Endothelial cell of hepatic sinusoid (primary cell): ENCODE measurements around the gene INA.

ENCODE experiments used
- in situ Hi-C: cut with HindIII; loops from 2 replicates; pipeline ENCODE4 v1.10.0; 2017; ENCODE audit warnings: low sequenced_read_pairs

INA gene

DNA sequence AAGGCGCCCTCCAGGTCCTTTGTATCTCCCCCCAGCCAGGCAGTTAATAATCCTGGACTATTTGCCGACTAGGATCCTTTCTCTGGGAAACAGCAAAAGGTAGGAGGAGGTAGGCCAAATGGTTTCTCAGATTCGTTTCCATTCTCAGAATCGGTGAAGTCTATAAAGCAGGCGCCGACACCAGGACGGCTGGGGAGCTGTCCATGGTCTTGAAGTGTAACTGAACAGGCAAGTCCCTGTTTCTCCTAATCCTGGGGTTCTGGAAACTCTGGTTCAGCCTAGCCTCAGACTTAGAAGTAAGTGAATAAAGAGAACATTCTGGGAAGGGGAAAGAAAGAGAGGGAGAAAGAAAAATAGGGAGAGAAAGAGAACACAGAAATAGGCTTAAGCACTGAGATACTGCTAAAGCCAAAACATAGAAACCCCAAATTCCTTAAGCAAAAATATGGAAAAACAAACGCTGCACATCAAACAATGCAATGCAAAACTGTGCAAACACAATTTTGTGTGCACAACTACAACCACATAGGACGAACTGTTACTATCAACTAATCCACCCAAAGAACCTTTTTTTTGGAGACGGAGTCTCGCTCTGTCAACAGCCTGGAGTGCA lies 11.1 kb upstream of the INA start:
- in situ Hi-C loops = no loop called here

GRCh38 chr10:103273041-103273441 lies 3.9 kb upstream of the INA start:
- in situ Hi-C loops = no loop called here

- in situ Hi-C loops = no loop called here
Observed at GRCh38 chr10:103276251-103276895, 565 bp upstream of the INA start.

GRCh38 chr10:103277713-103278536 lies 987 bp downstream of the INA start:
- in situ Hi-C loops = no loop called here

- in situ Hi-C loops = no loop called here
Observed at GRCh38 chr10:103278537-103278823, 1.5 kb downstream of the INA start.

DNA sequence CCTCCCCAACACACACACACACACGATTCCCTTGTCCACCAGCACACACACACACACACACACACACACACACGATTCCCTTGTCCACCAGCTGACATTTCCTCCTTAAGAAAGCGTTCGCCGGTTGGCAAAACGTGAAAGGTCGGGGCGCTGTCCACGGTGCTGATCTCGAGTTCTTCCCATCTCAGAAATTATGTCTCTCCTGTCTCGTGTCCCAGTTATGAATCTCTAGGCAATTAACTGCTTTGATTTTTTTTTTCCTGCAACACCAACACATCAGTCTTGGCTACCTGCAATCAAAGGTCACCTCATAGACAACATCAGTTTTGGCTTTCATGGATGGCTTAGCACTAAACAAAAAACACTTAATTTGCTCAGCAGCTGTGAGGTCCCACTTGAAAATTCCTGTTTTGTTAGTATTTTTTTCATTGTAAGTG lies 1.9 kb downstream of the INA start:
- in situ Hi-C loops = no loop called here

DNA sequence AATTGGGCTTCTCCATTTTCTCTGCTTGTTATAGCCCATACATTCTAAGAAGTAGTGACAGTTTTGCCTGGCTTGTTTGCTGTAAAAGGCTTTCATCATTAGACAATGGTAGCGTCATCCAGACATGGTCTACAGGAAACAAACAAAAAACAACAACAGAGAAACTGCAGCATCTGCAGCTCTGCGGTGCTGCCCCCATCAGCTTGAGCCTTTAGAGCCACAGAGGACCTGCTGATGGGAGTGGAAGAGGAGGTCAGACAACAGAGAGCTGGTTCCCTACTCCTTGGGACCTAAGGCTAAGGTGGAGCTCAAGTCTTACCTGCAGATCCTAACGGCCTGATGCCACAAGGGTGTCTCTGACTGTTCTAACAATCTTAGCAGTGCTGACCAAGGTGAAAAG lies 3.1 kb downstream of the INA start:
- in situ Hi-C loops = no loop called here

GRCh38 chr10:103280506-103280905 lies 3.6 kb downstream of the INA start:
- in situ Hi-C loops = no loop called here

- in situ Hi-C loops = no loop called here
Observed at GRCh38 chr10:103281753-103282152, 4.8 kb downstream of the INA start.

- in situ Hi-C loops = no loop called here
Observed at GRCh38 chr10:103282961-103283360, 6.0 kb downstream of the INA start.

DNA sequence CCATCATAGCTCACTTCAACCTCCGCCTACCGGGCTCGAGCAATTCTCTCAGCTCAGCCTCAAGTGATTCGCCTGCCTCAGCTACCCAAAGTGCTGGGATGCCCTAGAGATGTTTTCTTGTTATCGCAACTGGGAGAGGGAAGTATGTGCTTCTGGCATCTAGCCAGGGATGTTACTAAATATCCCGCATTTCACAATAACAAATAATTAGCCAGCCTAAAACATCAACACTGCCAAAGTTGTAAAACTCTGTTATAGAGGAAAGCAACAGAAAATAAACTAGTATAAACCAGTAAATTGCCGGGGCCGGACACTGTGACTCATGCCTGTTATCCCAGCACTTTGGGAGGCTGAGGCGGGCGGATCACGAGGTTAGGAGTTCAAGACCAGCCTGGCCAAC lies 7.2 kb downstream of the INA start:
- in situ Hi-C loops = no loop called here

DNA sequence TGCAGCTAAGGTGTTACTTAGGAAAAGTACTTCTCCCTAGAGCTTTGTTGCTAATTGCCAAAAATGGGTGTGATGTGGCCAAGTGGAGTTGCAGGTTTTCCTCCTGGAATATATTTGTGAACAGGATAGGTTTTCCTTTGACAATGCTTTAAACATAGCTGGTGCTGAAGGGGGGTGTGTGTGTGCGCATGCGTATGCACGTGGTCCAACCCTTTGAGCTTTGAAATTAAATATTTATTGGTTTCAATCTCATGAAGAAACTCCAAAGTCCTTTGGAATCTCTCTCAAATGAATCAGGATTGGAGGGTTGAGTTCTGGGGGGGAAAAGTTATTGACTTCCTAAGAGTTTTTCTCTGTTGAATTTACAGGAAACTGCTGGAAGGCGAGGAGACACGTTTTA lies 11.1 kb downstream of the INA start:
- in situ Hi-C loops = no loop called here

DNA sequence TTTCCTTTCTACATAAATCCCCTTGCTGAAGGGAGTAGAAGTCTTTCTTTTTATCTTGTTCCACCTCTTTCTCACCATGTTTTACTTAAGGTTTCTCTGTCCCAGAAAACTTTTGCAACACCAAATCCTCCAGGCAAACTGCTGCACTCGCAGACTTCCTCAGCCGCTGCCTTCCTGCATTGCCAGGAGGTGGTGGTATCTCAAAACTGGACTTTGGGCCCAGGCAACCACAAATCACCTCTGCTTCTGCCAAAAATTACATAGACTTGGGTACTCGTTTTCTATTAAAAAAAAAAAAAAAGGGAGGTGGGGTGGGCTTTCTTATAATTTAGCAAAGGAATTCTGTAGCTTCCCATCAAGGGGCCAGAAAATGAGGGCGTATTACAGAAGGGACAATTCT lies 14.7 kb downstream of the INA start:
- in situ Hi-C loops = no loop called here

GRCh38 chr10:103295374-103296015 lies 18.6 kb downstream of the INA start:
- in situ Hi-C loops = no loop called here

DNA sequence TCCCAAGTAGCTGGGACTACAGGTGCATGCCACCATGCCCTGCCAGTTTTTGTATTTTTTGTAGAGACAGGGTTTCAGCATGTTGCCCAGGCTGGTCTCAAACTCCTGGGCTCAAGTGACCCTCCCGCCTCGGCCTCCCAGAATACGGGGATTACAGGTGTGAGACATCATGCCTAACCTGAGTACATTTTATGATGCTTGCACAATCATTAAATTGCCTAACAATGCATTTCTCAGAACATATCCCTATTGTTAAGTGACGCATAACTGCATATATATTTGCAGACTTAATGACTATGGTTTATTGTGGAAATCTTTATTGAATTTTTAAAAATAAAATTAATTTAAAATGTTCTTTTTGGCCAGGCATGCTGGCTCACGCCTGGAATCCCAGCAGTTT lies 30.7 kb downstream of the INA start:
- in situ Hi-C loops = no loop called here

DNA sequence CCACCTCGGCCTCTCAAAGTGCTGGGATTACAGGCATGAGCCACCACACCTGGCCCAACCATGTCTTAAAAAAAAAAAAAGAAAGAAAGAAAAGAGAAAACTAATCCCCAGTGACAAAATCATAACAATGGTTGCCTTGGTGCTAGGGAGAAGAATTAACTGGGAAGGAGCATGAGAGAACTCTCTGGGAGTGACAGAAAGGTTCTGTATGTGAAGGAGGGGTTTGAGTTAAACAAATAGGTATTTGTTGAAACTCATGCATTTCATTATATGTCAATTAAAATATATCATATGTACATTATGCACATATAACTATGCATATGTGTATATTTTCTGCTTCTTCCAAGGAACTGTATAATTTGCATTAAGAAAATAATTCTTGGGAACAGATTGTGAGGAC lies 33.3 kb downstream of the INA start:
- in situ Hi-C loops = no loop called here

DNA sequence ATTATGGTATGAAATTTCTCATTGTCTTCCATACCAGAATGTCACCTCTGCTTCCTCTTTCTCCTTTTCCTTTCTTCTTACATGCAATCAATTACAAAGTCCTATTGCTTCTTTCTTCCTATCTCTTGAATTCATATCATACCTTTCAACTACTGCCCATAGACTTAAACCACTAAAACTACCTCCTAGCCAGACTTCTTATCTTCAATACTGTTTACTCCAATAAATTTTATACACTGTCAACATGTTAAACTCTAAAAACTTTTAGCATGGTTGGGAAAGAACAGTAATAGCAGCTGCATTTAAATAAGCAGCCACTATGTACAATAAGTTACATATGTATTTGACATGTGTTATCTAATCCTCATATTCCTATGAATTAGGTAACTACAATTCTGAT lies 39.1 kb downstream of the INA start:
- in situ Hi-C loops = no loop called here

- in situ Hi-C loops = no loop called here
Observed at GRCh38 chr10:103327906-103328305, 51.0 kb downstream of the INA start.

GRCh38 chr10:103333934-103334520 lies 57.1 kb downstream of the INA start:
- in situ Hi-C loops = no loop called here

- in situ Hi-C loops = no loop called here
Observed at GRCh38 chr10:103334567-103334966, 57.6 kb downstream of the INA start.

GRCh38 chr10:103336370-103336769 lies 59.4 kb downstream of the INA start:
- in situ Hi-C loops = no loop called here
